HepG2 (cell line): ENCODE data around the gene ILRUN. TPM values are rescaled to one million over a fixed set of nuclear protein-coding genes. Genes with fewer than 3 reads are reported as not detected.
A peak's percentile ranks its signal among the peaks of the same experiment; 100 is the strongest.

ENCODE experiments used
- ARNTL ChIP-seq: sonication (generic); formaldehyde crosslinking; IDR thresholded peaks from 2 replicates; pipeline ENCODE4 v1.4.0; 2020; ENCODE audit warnings: mild to moderate bottlenecking, missing genetic modification reagents
- ETV6 ChIP-seq: sonication (generic); formaldehyde crosslinking; conservative IDR thresholded peaks from 2 replicates; pipeline ENCODE4 v1.4.0; 2020; ENCODE audit warnings: missing genetic modification reagents
- GATAD1 ChIP-seq: IDR thresholded peaks from 2 replicates; pipeline ENCODE4 v1.6.1; 2016; ENCODE audit warnings: missing genetic modification reagents, missing compliant biosample characterization
- GPN1 ChIP-seq: sonication (generic); formaldehyde crosslinking; IDR thresholded peaks from 2 replicates; pipeline ENCODE4 v1.5.1; 2020; ENCODE audit warnings: missing genetic modification reagents, borderline replicate concordance
- HDAC1 ChIP-seq: sonication (generic); formaldehyde crosslinking; IDR thresholded peaks from 2 replicates; pipeline ENCODE4 v1.5.1; 2020; ENCODE audit warnings: mild to moderate bottlenecking, missing genetic modification reagents
- HNF1A ChIP-seq, 2 experiments: sonication (generic) in 1 of 2; formaldehyde crosslinking in 1 of 2; IDR thresholded peaks; 2 replicates each; pipeline versions ENCODE4 v1.4.0 to v1.6.1; 2016 to 2020; ENCODE audit warnings: borderline replicate concordance in 1 of 2, low read depth in 1 of 2, mild to moderate bottlenecking in 1 of 2, missing genetic modification reagents in 1 of 2
- KDM1A ChIP-seq: IDR thresholded peaks from 2 replicates; pipeline ENCODE4 v1.6.1; 2016; ENCODE audit warnings: missing compliant biosample characterization
- KLF16 ChIP-seq, 2 experiments: sonication (generic) in 1 of 2; formaldehyde crosslinking in 1 of 2; IDR thresholded peaks; 2 replicates each; pipeline versions ENCODE4 v1.6.1 to v1.8.0; 2016 to 2023; ENCODE audit warnings: missing genetic modification reagents in 2 of 2, missing compliant biosample characterization in 1 of 2
- KLF6 ChIP-seq: IDR thresholded peaks from 2 replicates; pipeline ENCODE4 v1.8.0; 2016; ENCODE audit warnings: missing biosample characterization, missing genetic modification reagents
- MTA3 ChIP-seq: sonication (generic); formaldehyde crosslinking; IDR thresholded peaks from 2 replicates; pipeline ENCODE4 v1.4.0; 2020; ENCODE audit warnings: missing genetic modification reagents
- NFATC3 ChIP-seq: sonication (generic); formaldehyde crosslinking; IDR thresholded peaks from 2 replicates; pipeline ENCODE4 v1.5.1; 2020; ENCODE audit warnings: mild to moderate bottlenecking, missing genetic modification reagents
- NONO ChIP-seq, 2 experiments: fragments of 450-650 bp in 1 of 2; sonication (generic) in 1 of 2; formaldehyde crosslinking in 1 of 2; IDR thresholded peaks in 1 of 2; conservative IDR thresholded peaks in 1 of 2; 2 replicates each; pipeline versions ENCODE4 v1.6.1 to v1.8.0; 2017 to 2022; ENCODE audit warnings: mild to moderate bottlenecking in 1 of 2, missing genetic modification reagents in 1 of 2, moderate library complexity in 1 of 2
- RXRA ChIP-seq: sonication (generic); formaldehyde crosslinking; IDR thresholded peaks from 2 replicates; pipeline ENCODE4 v1.5.1; 2020; ENCODE audit warnings: missing genetic modification reagents
- ZHX1 ChIP-seq: sonication (generic); formaldehyde crosslinking; IDR thresholded peaks from 2 replicates; pipeline ENCODE4 v1.8.1; 2022; ENCODE audit warnings: low read depth, mild to moderate bottlenecking, missing genetic modification reagents
- ZNF101 ChIP-seq: sonication (generic); formaldehyde crosslinking; IDR thresholded peaks from 2 replicates; pipeline ENCODE4 v1.4.0; 2020; ENCODE audit warnings: mild to moderate bottlenecking, low read depth, missing genetic modification reagents, borderline replicate concordance
- ZNF362 ChIP-seq: sonication (generic); formaldehyde crosslinking; IDR thresholded peaks from 2 replicates; pipeline ENCODE4 v1.4.0; 2020; ENCODE audit warnings: missing genetic modification reagents, mild to moderate bottlenecking, borderline replicate concordance
- ZNF501 ChIP-seq: sonication (generic); formaldehyde crosslinking; IDR thresholded peaks from 2 replicates; pipeline ENCODE4 v1.5.1; 2020; ENCODE audit warnings: mild to moderate bottlenecking, moderate library complexity, missing genetic modification reagents
- ZNF556 ChIP-seq: sonication (generic); formaldehyde crosslinking; IDR thresholded peaks from 2 replicates; pipeline ENCODE4 v1.4.0; 2020; ENCODE audit warnings: mild to moderate bottlenecking, missing genetic modification reagents, borderline replicate concordance
- ZNF691 ChIP-seq: sonication (generic); formaldehyde crosslinking; IDR thresholded peaks from 2 replicates; pipeline ENCODE4 v1.4.0; 2020; ENCODE audit warnings: missing genetic modification reagents, low read depth, mild to moderate bottlenecking, borderline replicate concordance
- polyA plus RNA-seq, 8 experiments: library from polyadenylated mRNA; depleted of rRNA in 3 of 8; stranded (reverse) in 7 of 8; unstranded in 1 of 8; fragments of >200 nt; fragmentation: Illumina TruSeq in 4 of 8; extraction: Trizol in 4 of 8; gene quantifications; 2 replicates each; pipeline versions ENCODE4 v1.2.1 to v1.2.3, GENCODE V29; 2011 to 2016; ENCODE audit warnings: low read depth in 4 of 8, missing spikeins in 1 of 8, mixed read lengths in 1 of 8; ENCODE audit not compliant: insufficient read depth in 1 of 8
- total RNA-seq, 5 experiments: library from RNA; depleted of rRNA; stranded (reverse); fragments of >200 nt; fragmentation: Illumina TruSeq; extraction: Trizol; gene quantifications; 2 replicates each; pipeline ENCODE4 v1.2.3, GENCODE V29; 2016; ENCODE audit warnings: low read depth in 1 of 5

ILRUN gene
- total and polyA plus RNA-seq, 2 of the 13 experiments (the other 11 are each of a cell fraction or from before 2014, with no cell fraction given) = 45.5 to 66.6 TPM

GRCh38 chr6:34696739-34697543, at the start of gene ILRUN (continued):
- peak; percentile 74; the same call in 1 of the 2 replicates for TF ChIP-seq KLF6 (CRISPR knock-in tag)
- TF ChIP-seq MTA3 (CRISPR knock-in tag) = no peak
- TF ChIP-seq HDAC1 = peak; percentile 79
- TF ChIP-seq ETV6 (CRISPR knock-in tag) = no peak
- TF ChIP-seq RXRA (CRISPR knock-in tag) = peak; percentile 52; the same call in 1 of the 2 replicates
- TF ChIP-seq ZNF101 = 0 out of 2 replicates have a peak, but pooled peaks have one; percentile 61
- TF ChIP-seq ZNF362 (CRISPR knock-in tag) = peak; percentile 34; the same call in 1 of the 2 replicates
- peak; percentile 100 for TF ChIP-seq ZHX1 (CRISPR knock-in tag)
- TF ChIP-seq ARNTL = peak; percentile 83
- peak; percentile 29; the same call in 1 of the 2 replicates for TF ChIP-seq ZNF691 (CRISPR knock-in tag)
- peak in 1 of 2 experiments; percentile 59; a peak in 1 of 4 replicates for TF ChIP-seq KLF16 (CRISPR knock-in tag; IDR thresholded peaks at IDR 0.05)
- TF ChIP-seq NONO (IDR thresholded peaks at IDR 0.05) = no peak
- peak; percentile 86 for TF ChIP-seq NONO (CRISPR knock-in tag; conservative IDR thresholded peaks at IDR 0.05)
- peak; percentile 82 for TF ChIP-seq GATAD1
- no peak for TF ChIP-seq GPN1 (CRISPR knock-in tag)
- TF ChIP-seq NFATC3 (CRISPR knock-in tag) = 0 out of 2 replicates have a peak, but pooled peaks have one; percentile 27
- no peak for TF ChIP-seq HNF1A (IDR thresholded peaks at IDR 0.05; ENCODE audit: low read depth)
- peak; percentile 73; the same call in 1 of the 2 replicates for TF ChIP-seq HNF1A (CRISPR knock-in tag; IDR thresholded peaks at IDR 0.05; ENCODE audit: borderline replicate concordance)
- peak; percentile 85; the same call in 1 of the 2 replicates for TF ChIP-seq ZNF556 (CRISPR knock-in tag)
- peak; percentile 80 for TF ChIP-seq ZNF501
- TF ChIP-seq KDM1A (CRISPR knock-in tag) = peak; percentile 85
